Fibroblast of lung (primary cell): Measurements from ENCODE around the gene FSTL1. TPM values are rescaled to one million over a fixed set of nuclear protein-coding genes. Genes with fewer than 3 reads are reported as not detected.
A peak's percentile ranks its signal among the peaks of the same experiment; 100 is the strongest.

Experiments
- DNase-seq, 2 donors: peaks; one replicate each; pipeline versions ENCODE4 v3.0.0 to v3.0.0-alpha.2; 2010; ENCODE audit warnings: low read depth in 2 of 2
- H2AFZ ChIP-seq: 2 replicates; pipeline ENCODE4 v1.5.1; 2012; ENCODE audit warnings: low read length, control low read depth, inconsistent platforms
- H3K27ac ChIP-seq: 2 replicates; pipeline ENCODE4 v1.5.1; 2011; ENCODE audit warnings: low read length, control low read depth; ENCODE audit not compliant: insufficient read depth
- H3K27me3 ChIP-seq: 2 replicates; pipeline ENCODE4 v1.5.1; 2011; ENCODE audit warnings: mild to moderate bottlenecking, low read length; ENCODE audit not compliant: control insufficient read depth, insufficient read depth
- H3K36me3 ChIP-seq: 2 replicates; pipeline ENCODE4 v1.5.1; 2011; ENCODE audit warnings: low read length; ENCODE audit not compliant: control insufficient read depth, insufficient read depth
- H3K4me1 ChIP-seq: 2 replicates; pipeline ENCODE4 v1.5.1; 2011; ENCODE audit warnings: low read length; ENCODE audit not compliant: control insufficient read depth, insufficient read depth; ENCODE audit errors: extremely low read depth
- H3K4me2 ChIP-seq: 2 replicates; pipeline ENCODE4 v1.5.1; 2011; ENCODE audit warnings: low read length, control low read depth; ENCODE audit not compliant: insufficient read depth; ENCODE audit errors: extremely low read depth
- H3K4me3 ChIP-seq, 4 experiments: fragments of 200-600 bp in 1 of 4; sonication (generic) in 1 of 4; replicated peaks in 1 of 4; 2 replicates each; pipeline ENCODE4 v1.5.1; 2011 to 2016; ENCODE audit warnings: low read length in 4 of 4, low read depth in 3 of 4, mild to moderate bottlenecking in 3 of 4, control low read depth in 2 of 4, inconsistent platforms in 1 of 4, mixed read lengths in 1 of 4; ENCODE audit not compliant: insufficient read depth in 1 of 4; ENCODE audit errors: control extremely low read depth in 1 of 4
- H3K79me2 ChIP-seq: 2 replicates; pipeline ENCODE4 v1.5.1; 2012; ENCODE audit warnings: mild to moderate bottlenecking, low read length, inconsistent platforms; ENCODE audit not compliant: control insufficient read depth, insufficient read depth
- H3K9ac ChIP-seq: 2 replicates; pipeline ENCODE4 v1.5.1; 2011; ENCODE audit warnings: mild to moderate bottlenecking, low read length, control low read depth; ENCODE audit not compliant: insufficient read depth
- H3K9me3 ChIP-seq: 2 replicates; pipeline ENCODE4 v1.5.1; 2012; ENCODE audit warnings: low read depth, low read length; ENCODE audit not compliant: control insufficient read depth, insufficient read depth
- H4K20me1 ChIP-seq: 2 replicates; pipeline ENCODE4 v1.5.1; 2011; ENCODE audit warnings: low read length; ENCODE audit not compliant: control insufficient read depth, insufficient read depth; ENCODE audit errors: extremely low read depth
- EZH2 ChIP-seq: IDR thresholded peaks from 2 replicates; pipeline ENCODE4 v1.5.1; 2012; ENCODE audit warnings: low read length, control low read depth, mild to moderate bottlenecking; ENCODE audit errors: missing control alignments
- polyA plus RNA-seq, 2 donors: library from polyadenylated mRNA; depleted of rRNA in 1 of 2; stranded (reverse) in 1 of 2; unstranded in 1 of 2; fragments of >200 nt; gene quantifications; 2 replicates each; pipeline ENCODE4 v1.2.1, GENCODE V29; 2011 to 2012; ENCODE audit warnings: missing spikeins in 1 of 2
- total RNA-seq: library from RNA; depleted of rRNA; stranded (reverse); fragments of >200 nt; gene quantifications from 2 replicates; pipeline ENCODE4 v1.2.1, GENCODE V29; 2014
- TF ChIP-seq, protein P1 (sequence below), 2 donors: IDR thresholded peaks in 1 of 2; conservative IDR thresholded peaks in 1 of 2; 1 replicate in 1 of 2; 2 replicates in 1 of 2; pipeline ENCODE4 v1.5.1; 2011 to 2012; ENCODE audit warnings: low read length in 2 of 2, control low read depth in 1 of 2, inconsistent platforms in 1 of 2, low read depth in 1 of 2, mild to moderate bottlenecking in 1 of 2

Gene FSTL1
- total and polyA plus RNA-seq, 2 donors (not counting 1 experiment from before 2014, with no cell fraction given): 309 to 1,500 TPM

DNA sequence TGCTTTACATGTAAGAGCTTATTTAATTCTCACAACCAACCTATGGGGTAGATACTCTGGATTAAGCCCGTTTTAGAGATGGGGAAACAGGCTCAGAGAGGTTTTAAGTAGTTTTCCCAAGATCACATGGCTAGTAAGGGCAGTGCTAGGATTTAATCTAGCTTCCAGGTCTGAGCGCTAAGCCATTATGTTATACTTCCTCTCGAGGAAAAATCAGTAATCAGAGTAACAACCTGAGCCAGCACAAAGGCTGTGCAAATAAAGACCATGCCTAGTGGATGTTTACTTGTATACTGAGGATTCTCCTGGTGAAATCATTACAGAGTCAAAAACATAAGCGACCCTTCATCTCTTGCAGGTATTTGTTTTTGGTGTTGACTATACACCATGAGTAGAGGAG lies 9.0 kb downstream of the FSTL1 start:
- no peak overlapping the region for H2AFZ ChIP-seq
- H3K27me3 ChIP-seq: no peaks in the 10 kb centered on the region
- no peak overlapping the region for H3K9ac ChIP-seq
- H3K4me1 ChIP-seq: peaks cover 32% of the 10 kb centered on the region
- H4K20me1 ChIP-seq: peaks cover 7% of the 10 kb centered on the region
- H3K79me2 ChIP-seq: peaks cover 94% of the 10 kb centered on the region
- H3K4me2 ChIP-seq: no peak overlapping the region
- no peak for DNase-seq
- H3K4me3 ChIP-seq: no peak overlapping the region
- no peak for TF ChIP-seq EZH2
- TF ChIP-seq, protein P1, sequence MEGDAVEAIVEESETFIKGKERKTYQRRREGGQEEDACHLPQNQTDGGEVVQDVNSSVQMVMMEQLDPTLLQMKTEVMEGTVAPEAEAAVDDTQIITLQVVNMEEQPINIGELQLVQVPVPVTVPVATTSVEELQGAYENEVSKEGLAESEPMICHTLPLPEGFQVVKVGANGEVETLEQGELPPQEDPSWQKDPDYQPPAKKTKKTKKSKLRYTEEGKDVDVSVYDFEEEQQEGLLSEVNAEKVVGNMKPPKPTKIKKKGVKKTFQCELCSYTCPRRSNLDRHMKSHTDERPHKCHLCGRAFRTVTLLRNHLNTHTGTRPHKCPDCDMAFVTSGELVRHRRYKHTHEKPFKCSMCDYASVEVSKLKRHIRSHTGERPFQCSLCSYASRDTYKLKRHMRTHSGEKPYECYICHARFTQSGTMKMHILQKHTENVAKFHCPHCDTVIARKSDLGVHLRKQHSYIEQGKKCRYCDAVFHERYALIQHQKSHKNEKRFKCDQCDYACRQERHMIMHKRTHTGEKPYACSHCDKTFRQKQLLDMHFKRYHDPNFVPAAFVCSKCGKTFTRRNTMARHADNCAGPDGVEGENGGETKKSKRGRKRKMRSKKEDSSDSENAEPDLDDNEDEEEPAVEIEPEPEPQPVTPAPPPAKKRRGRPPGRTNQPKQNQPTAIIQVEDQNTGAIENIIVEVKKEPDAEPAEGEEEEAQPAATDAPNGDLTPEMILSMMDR (conservative IDR thresholded peaks at IDR 0.05 in 1 of 2, IDR thresholded peaks at IDR 0.05 in 1 of 2; ENCODE audit: low read depth in 1 of 2, low read length in 2 of 2): no peak
- no peak overlapping the region for H3K27ac ChIP-seq
- no peaks in the 10 kb centered on the region for H3K9me3 ChIP-seq
- peaks cover 19% of the 10 kb centered on the region for H3K36me3 ChIP-seq

GRCh38 chr3:120440762-120441161 lies 10.0 kb downstream of the FSTL1 start:
- H3K36me3 ChIP-seq: peaks cover 19% of the 10 kb centered on the region
- no peak for DNase-seq
- peak overlapping the region; percentile 2 for H3K27ac ChIP-seq
- no peak overlapping the region for H2AFZ ChIP-seq
- H3K79me2 ChIP-seq: peaks cover 92% of the 10 kb centered on the region
- H3K4me1 ChIP-seq: peaks cover 38% of the 10 kb centered on the region
- no peaks in the 10 kb centered on the region for H3K27me3 ChIP-seq
- no peak overlapping the region for H3K4me2 ChIP-seq
- H3K9ac ChIP-seq: no peak overlapping the region
- no peak overlapping the region for H3K4me3 ChIP-seq
- H3K9me3 ChIP-seq: no peaks in the 10 kb centered on the region
- no peak for TF ChIP-seq EZH2
- TF ChIP-seq, protein P1 (conservative IDR thresholded peaks at IDR 0.05 in 1 of 2, IDR thresholded peaks at IDR 0.05 in 1 of 2; ENCODE audit: low read depth in 1 of 2, low read length in 2 of 2): no peak
- peaks cover 7% of the 10 kb centered on the region for H4K20me1 ChIP-seq

- Histone ChIP-seq H3K79me2 (peaks cover 92% of the 10 kb centered on the region), H3K27me3 (no peaks in the 10 kb centered on the region), H3K9ac (no peak overlapping the region), H3K4me1 (peaks cover 42% of the 10 kb centered on the region), H3K4me2 (no peak overlapping the region), H3K27ac (peak overlapping the region; percentile 65), H3K4me3 (no peak overlapping the region), H2AFZ (no peak overlapping the region), H3K36me3 (peaks cover 19% of the 10 kb centered on the region), H4K20me1 (peaks cover 7% of the 10 kb centered on the region), H3K9me3 (no peaks in the 10 kb centered on the region)
- peak in 1 of 2 donors; percentile 81 for DNase-seq
- no peak for TF ChIP-seq EZH2
- TF ChIP-seq, protein P1 (conservative IDR thresholded peaks at IDR 0.05 in 1 of 2, IDR thresholded peaks at IDR 0.05 in 1 of 2; ENCODE audit: low read depth in 1 of 2, low read length in 2 of 2): no peak
Observed at GRCh38 chr3:120440001-120440703, 10.6 kb downstream of the FSTL1 start.
